ENCODE measurements around the gene PTH2R.

DNA sequence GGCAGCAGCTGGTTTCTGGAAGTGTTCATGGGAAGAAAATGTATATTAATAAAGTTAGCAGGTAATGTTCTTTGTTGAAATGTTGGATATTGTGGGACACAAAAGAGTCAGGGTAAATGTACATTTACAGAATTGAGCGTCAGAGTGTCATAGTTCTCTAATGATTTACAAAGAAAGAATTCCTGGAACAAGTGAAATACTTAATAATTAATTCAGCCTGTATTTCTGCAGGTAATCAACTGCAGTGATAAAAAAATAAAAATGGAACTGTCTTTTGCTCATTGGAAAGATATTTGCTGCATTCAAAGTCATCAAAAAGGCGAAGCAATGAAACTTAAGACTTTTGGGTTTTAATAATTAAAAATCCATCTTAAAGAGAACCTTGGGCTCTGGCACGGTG is 27.4 kb upstream of the PTH2R start:
- TF ChIP-seq, protein P1, sequence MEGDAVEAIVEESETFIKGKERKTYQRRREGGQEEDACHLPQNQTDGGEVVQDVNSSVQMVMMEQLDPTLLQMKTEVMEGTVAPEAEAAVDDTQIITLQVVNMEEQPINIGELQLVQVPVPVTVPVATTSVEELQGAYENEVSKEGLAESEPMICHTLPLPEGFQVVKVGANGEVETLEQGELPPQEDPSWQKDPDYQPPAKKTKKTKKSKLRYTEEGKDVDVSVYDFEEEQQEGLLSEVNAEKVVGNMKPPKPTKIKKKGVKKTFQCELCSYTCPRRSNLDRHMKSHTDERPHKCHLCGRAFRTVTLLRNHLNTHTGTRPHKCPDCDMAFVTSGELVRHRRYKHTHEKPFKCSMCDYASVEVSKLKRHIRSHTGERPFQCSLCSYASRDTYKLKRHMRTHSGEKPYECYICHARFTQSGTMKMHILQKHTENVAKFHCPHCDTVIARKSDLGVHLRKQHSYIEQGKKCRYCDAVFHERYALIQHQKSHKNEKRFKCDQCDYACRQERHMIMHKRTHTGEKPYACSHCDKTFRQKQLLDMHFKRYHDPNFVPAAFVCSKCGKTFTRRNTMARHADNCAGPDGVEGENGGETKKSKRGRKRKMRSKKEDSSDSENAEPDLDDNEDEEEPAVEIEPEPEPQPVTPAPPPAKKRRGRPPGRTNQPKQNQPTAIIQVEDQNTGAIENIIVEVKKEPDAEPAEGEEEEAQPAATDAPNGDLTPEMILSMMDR (conservative IDR thresholded peaks at IDR 0.05): no peak
- TF ChIP-seq ZFX (IDR thresholded peaks at IDR 0.05): no peak

Data from C4-2B (cell line).